Stimulated activated CD4-positive, alpha-beta T cell treated with anti-CD3 and anti-CD28 coated beads, TNF-alpha, amount 100 ng/mL, for 48 hours (primary cell): ENCODE results near the gene RBM33.

Experiments
- DNase-seq, 3 donors: peaks; one replicate each; pipeline ENCODE4 v3.0.0-alpha.2; 2020; ENCODE audit warnings: low read depth in 3 of 3

The RBM33 gene

DNA sequence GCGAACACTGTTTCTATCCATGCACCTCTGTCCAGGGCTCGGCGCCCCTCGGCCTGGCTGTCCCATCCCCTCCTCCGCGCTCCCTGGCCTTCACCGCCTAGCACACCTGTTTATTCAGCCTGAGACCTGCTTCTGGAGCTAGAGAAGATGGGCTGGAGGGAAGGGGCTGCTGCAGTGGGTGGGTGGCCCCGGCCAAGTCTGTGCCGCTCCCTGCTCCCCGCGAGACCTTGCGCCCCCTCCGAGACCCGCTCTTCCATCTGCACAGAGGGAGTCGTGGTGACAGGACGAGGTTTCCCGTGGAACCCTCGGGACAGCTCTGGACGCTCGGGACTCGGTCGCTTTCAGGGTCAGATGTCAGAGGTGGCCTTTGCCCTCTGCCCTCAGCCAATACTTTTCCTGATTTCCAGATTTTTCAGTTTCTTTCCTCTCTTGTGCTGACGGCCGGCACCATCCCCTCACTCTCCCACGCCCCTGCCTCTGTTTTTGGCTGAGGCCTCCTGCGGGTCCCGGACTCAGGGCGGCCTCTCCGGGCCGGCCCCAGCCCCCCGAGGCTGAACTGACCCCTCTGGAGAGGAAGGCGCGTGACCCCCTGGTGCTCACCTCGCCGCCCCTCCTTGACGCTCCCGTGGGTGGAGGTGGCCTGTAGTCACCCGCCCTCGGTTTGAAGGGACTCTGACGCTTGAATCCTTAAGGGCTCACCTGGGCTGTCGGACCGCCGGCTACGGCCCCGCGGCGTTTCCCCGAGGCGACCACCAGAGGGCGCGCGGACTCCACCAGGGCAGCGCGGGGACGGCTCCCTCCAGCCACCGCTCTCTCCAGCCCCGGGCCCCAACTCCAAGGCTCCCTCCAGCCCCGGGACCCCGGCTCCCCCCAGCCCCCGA lies 152.2 kb downstream of the RBM33 start:
- DNase-seq, result peak; percentile 40 to 58 (median 53)

DNA sequence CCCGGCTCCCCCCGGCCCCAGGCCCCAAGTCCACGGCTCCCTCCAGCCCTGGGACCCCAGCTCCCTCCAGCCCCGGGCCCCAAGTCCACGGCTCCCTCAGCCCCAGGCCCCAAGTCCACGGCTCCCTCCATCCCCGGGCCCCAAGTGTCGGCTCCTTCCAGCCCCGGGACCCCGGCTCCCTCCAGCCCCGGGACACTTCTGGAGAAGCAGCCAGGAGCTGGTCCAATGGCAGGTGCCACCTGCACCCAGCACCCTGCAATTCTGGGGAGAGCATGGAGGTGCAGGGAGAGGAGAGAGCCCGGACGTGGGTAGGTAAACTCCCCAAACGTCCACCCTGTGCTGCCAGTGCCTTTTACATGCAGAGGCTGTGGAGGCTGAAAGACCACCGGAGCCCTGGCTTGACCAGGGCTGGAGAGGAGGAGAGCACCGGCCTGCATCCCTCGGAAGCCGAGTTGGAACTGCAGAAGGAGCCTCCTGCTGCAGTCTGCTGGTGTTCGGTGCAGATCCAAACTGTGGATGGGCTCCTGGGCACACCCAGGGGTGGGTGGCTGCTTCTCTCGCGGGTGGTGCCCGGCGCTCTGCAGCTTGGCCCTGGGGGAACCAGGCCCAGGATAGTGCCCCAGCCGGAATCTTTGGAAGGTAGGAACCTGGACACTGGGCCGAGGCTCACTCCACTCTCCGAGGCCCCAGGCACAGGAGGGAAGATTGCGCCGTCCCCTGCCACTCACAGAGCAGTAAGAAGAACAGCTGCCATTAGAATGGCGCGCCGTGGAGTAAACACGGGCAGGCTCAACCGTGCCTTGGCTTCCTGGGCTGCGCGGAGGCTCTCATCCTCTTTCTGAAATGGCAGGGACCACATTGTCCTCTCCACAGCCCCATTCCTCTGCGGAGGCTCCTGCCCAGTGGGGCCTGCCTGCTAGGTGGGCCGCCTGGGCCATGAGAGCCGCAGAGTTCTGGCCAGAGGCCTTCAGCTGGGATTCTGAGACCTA lies 153.1 kb downstream of the RBM33 start:
- no peak for DNase-seq

DNA sequence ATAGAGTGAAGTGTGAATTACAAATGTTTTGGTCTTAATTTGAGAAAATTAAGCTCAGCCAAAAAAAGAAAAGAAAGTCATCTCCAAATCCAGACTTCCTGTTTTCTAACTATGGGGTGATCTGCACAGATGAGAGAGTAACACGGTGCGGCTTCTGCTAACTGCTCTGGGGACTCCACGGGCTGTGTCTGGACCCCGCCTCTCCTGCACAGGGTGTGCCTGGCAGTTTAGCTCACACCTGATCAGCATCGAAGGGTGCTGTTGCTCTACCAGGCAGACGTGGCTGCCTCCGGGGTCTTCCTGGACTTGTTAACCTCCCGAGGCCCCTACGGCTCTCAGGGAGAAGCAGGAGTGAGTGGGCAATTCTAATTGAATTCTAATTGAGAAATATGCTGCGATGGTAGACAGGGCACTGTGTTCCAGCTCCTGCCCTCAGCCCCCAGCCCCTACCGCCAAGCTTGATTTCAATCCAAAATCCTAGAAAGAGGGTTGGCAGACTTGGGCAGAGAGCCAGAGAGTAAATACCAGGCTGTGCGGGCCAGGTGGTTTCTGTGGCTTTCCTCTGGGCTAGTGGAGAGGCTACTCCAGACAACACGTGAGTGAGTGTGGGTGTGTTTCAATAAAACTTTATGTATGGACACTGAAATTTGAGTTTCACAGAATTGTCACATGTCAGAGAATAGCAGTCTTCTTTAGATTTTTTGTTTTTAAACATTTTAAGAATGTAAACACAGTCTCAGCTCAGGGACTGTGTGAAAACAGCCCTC lies 154.4 kb downstream of the RBM33 start:
- DNase-seq, result no peak

DNA sequence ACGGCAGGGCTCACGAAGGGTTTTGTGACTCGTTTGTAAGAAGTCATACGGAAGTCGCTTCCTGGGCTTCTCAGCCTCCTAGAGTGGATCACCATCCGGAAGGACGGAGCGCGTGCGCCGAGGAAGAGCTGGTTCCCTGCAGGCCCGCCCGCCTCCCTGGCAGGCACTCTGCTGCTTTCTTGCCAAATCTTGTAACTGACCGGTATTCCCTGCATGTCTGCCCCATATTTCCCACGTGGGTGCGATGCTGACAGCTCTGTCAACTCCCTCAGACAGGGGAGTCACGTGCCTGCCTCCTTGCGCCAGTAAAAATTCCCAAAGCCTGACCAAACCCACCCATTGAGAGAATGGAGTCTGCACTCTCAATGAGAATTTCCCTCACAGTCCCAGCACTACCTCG lies 155.1 kb downstream of the RBM33 start:
- DNase-seq, result no peak

DNA sequence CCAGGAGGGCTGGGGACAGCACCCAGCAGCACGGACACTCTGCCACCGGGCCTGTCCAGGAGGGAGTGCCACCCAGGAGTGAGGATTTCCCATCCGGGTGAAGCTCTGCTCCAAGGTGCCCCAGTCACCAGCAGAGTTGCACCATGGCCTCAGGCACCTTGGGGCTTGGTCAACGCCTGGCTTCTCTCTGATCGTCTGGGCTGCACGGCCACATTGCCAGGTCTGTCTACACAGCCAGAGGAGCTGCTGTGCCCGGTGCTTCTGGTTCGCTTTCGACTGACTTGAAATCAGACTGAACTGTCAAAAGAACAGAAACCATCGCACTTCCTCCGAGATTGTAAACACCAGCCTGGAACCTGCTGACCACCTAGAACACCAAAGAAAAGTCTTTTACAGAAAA lies 155.8 kb downstream of the RBM33 start:
- no peak for DNase-seq

DNA sequence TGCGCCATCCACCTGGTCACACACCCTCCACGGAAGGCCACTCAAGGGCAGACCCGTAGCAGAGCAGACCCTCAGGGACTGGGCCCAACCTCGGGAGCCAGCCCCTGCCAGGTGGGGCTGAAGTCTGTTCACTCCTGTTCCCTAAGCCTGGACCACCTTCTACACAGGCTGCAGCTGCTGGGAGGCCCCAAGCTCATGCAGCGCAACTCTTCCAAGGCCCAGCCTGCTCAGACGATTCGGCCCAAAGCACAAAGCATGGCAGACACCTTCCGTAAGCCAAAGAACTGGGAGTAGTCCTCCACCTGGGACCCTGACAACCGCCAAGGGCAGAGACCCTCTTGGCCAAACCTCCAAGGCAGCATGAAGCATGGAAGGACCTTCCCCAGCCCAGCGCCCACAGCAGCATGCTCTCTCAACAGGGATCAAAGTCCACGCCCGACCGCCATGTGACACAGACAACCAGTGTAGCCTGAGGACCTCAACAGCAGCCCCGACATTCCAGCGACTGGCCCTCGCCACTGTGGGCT lies 156.3 kb downstream of the RBM33 start:
- no peak for DNase-seq

DNA sequence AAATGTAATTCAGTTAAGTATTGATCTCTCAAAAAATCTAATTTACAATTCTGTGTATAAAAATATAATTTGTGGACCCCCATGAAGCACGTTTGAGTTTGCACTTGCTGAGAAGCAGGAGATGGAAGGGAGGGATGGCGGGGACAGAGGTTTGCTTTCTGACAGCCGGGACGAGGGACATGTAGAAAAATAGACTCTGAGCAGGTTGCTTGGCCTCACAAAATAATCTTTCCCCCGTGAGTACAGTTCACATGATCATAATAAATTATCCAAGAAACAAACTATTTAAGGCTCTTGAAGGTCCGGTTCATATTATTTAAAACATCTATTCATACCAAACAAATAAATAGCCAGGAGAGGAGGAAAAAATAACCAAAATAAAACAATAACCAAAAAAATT lies 157.8 kb downstream of the RBM33 start:
- DNase-seq, result no peak

DNA sequence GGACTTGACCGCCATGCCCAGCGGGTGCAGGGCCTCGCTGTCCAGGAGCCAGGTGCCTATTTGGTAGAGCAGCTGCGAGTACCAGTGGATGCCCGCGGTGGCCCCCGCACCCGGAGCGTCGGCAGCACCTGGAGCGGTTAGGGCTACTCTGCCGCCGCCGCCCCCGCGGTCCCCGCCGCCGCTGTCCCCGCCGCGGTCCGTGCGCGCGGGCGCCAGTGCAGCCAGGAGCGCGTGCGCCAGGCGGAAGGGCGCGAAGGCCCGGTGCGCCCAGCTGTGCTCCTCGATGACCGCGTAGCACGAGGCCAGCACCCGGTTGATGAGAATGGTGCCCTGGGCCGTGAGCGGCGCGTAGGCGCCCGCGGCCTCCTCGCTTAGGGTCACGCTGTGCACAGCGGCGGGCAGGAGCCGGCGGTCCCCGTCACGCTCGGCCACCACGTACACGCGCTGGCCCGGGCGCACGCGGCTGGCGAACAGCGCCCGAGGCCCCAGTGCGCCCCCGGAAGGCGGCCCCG lies 158.5 kb downstream of the RBM33 start:
- no peak for DNase-seq

DNA sequence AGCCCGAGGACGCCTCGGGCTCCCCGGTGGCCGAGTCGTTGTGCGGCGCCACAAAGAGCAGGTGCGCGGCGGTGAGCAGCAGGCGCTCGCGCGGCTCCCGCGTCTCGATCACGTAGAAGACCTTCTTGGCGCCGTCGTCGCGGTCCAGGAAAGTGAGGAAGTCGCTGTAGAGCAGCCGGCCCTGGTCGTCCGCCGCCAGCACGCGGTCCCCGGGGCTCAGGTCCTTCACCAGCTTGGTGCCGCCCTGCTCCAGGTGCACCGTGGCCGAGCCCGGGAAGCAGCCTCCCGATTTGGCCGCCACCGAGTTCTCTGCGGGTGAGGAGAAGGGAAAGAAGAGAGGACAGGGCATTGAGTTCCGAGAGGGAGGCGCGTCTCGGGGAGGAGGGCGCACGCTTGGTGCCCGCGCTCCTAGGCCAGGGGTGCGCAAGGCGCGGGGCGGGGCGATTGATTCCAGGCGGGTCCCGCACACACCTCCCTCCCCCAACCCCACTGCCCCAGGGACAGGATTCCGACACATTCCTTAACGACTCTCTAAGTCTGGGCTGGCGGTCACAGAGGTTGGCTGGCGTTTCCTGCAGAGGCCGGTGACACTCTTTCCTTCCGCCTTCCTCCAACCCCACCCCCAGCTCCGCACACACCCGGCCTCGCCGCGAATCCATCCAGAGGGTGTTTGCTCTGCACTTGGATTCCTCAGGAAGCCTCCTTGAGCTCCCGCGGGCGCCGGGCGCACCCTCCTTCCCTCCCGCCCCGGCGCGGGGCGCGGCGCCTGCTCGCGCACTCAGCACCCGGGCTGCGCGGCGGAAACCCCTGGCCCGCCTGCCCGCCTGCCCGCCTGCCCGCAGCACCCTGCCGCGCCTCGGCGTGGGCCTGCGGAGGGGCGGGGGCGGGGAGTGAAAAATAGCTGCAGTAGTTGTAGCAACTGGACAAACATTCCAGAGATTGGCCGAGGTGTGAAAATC lies 159.2 kb downstream of the RBM33 start:
- DNase-seq, result no peak

DNA sequence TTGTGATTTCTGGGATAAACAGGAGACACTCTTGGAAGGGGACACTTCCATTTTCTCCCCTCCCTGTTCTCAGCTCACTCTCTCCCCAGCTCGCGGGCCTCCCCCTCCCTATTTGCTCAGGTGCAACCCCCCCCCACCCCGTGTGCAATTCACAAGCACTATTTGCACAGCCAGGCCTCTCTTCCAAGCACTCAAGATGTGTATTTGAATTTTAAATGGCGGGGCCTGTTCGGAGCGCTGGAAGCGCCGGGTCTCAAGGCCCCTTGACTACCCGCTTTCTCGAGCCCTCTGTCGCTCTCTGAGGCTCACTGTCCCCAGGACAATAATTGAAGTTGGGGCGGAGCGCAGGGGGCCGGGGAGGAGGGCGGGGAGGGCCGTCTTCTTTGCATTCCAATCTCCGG lies 160.0 kb downstream of the RBM33 start:
- no peak for DNase-seq

DNA sequence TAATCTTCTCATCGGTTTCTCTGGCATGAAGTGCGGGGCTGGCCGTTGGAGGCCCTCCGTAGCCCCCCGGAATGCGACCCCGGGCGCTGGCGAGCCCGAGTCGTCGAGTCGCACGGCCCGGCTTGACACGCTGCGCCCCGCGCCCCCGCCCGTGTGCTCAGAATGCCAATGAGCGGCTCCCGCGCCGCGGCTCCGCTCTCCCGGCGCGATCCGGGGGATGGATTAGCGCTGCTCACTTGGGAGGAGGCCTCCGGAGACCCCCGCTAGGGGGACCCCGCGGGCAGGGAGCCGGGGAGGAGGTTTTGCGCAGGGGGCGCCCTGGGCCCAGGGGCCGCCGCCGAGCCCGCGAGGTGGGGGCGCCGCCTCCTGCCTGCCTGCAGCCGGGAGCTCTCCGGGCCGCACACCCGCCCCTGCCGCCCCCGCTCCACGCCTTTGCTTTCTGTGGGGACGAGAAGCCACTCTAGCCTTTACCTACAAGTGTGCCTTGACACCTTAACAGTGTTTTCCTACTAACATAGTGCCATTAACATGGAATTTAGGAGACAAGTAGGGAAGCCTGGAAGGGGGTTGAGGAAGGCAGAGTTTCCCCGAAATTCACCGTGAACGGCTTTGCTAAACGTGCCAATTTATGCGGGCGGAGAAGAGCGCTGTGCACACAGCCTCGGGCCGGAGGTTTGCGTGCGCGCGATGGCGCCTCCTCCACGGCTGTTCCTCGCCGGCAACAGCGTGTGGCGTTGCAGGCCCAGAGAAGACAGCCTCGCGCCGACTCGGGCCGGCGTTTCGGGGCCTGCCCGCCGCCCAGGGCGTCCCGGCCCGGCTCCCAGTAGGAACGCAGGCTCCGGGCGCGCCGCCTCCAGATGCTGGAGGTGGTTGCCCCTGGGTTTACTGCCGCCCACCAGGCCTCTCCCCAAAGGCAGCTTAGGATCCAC lies 160.7 kb downstream of the RBM33 start:
- peak; percentile 19 to 64 (median 25) for DNase-seq

DNA sequence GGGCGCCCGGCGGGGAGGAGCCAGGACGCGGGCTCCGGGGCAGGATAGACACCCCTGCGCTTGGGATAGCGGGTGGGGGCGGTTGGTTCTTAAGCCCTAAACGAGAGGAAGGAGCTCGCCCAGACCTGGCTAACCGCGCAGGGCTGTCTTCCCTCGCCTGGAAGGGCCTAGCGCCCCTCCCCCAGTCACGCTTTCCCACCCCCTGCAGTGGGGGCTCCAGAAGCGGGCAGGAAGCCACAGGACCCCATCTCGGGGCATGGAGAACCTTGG lies 161.3 kb downstream of the RBM33 start:
- no peak for DNase-seq

DNA sequence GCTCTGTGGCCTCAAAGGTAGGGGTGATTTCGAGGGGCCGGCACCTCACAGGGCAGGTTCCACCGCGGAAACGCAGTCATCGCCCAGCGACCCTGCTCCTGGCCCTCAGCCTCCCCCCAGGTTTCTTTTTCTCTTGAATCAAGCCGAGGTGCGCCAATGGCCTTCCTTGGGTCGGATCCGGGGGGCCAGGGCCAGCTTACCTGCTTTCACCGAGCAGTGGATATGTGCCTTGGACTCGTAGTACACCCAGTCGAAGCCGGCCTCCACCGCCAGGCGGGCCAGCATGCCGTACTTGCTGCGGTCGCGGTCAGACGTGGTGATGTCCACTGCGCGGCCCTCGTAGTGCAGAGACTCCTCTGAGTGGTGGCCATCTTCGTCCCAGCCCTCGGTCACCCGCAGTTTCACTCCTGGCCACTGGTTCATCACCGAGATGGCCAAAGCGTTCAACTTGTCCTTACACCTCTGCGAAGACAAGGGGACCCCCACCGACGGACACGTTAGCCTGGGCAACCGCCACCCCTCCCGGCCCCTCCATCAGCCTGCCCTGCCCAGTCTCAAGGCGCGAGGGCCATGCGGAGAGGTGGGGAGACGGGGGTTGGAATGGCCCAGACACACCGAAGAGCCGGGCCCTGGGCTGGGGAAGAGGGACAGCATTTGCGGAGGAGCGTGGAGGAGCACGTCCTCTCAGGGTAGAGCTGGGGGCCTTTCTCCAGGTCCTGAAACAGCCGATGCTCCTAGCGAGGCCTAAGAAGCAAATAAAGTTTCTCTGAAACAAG lies 161.8 kb downstream of the RBM33 start:
- DNase-seq, result no peak

DNA sequence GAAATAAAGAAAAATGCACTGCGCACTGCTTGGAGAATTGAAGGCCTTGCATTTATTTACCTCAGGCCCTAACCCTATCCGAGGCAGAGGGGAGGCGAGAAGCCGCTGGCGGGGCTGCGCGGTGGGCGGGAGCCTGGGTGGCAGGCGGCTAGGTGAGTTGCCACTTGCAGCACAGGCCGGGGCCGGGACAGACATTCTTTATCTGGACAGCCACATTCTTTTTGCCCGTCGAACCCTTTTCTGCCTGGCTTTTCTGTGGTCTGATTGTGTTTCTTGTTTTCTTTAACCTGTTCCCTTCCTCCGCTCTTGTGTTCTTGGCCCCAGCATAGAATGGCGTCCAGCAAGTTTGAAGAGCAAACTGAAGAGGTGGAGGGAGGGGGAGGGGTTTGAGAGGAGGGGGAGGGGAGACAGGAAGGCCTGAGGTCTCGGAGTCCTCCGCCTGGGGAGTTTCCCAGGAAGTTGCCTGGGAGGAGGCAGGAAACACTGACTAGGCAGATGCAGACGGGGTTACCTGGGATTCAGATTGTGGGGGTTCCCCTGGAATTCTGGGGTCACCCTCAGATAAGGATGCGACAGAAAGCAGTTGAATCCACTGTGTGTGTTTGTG lies 162.7 kb downstream of the RBM33 start:
- no peak for DNase-seq

DNA sequence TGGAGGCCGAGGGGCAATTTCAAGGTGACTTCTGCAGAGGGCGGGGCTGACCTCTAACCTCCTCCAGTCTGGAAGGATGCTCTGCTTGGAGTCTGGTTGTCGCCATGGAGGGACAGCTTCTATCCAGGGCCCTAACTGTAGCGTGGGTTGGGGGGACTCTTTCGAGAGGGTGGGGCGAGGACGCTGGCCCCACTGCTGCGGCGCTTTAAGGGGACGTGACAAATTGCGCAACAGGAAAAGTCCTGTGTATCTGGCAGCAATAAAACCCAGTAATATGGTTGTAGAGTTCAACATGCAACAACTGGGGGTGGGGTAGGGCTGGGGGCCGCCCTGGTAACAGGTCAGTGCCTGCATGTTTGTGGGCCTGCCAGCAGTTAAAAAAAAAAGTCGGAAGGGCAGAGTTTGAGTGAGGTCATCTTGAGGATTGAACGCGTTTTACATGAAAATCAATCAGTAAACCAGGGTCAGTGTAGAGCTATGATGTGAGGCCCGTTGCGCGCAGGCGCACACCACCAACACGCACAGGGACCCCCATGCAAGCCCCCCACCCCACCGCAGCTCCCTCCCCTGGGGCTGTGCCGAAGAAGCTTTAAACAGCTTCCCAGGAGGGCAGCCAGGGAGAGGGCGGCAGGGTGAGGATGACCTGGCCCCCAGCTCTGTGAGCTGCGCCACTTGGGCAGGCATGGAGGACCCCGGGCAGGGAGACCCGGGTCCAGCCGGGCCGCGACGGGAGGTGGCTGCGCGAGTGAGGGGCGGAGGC lies 163.5 kb downstream of the RBM33 start:
- no peak for DNase-seq

DNA sequence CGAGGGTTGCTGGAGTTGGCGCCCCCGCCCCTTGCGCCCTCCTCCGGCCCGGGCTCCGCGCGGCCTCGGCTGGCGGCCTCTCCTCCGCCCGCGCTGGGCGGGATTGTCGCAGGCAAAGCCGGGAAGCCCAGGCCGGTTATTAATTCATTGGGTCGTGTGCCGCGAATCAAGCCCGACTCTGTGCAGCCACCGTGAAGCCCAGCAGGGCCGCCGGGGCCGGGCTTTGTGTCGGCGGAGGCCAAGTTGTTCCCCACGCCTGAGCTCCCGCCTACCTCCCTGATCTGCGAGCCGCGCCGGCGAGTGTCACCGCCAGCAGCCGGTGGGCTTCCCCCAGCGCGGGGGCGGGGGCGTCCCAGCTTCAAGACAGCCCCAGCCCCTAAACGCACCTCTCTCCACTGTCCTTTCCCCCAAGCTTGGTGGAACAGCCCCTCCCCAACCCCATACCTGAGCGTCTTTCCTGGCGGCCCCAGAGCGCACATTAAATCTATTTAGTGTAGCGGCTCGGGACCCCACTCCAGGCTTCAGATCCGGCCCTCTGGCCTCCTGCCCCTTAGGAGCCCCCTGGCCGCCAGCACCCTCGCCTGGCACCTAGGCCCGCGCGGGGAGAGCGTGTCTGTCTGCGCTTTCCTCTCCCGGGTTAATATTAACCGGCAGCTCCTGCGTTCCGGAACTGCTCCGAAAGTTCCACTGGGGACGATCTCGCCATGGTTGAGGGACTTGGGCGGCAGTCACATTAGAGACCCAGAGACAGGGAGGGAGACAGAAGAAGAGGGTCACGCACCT lies 164.3 kb downstream of the RBM33 start:
- no peak for DNase-seq
